Measurements from ENCODE around the gene CDK5RAP3. TPM values are rescaled to one million over a fixed set of nuclear protein-coding genes. Genes with fewer than 3 reads are reported as not detected.

The CDK5RAP3 gene
- total and polyA plus RNA-seq, 2 of the 13 experiments (the other 11 are each of a cell fraction or from before 2014, with no cell fraction given) = 128 to 154 TPM

- TF ChIP-seq ATF4 (CRISPR knock-in tag; IDR thresholded peaks at IDR 0.05) (no peak), RAD51 (IDR thresholded peaks at IDR 0.05; ENCODE audit: borderline replicate concordance) (no peak), XRCC5 (optimal IDR thresholded peaks at IDR 0.05; ENCODE audit: low read length) (peak; percentile 42), POLR2AphosphoS5 (IDR thresholded peaks at IDR 0.05; ENCODE audit: low read depth, low read length) (peak; percentile 56), MXI1 (IDR thresholded peaks at IDR 0.05; ENCODE audit: borderline replicate concordance, low read depth, low read length) (no peak), ZNF570 (CRISPR knock-in tag; IDR thresholded peaks at IDR 0.05; ENCODE audit: borderline replicate concordance) (no peak), HMG20A (CRISPR knock-in tag; IDR thresholded peaks at IDR 0.05; ENCODE audit: borderline replicate concordance) (no peak), RAD21 (CRISPR knock-in tag; IDR thresholded peaks at IDR 0.05) (no peak), TCF7 (IDR thresholded peaks at IDR 0.05; ENCODE audit: low read depth) (no peak), RARA (CRISPR knock-in tag; IDR thresholded peaks at IDR 0.05) (peak; percentile 45; the same call in 1 of the 2 replicates), ZNF550 (CRISPR knock-in tag; IDR thresholded peaks at IDR 0.05; ENCODE audit: borderline replicate concordance) (no peak), ZBTB43 (CRISPR knock-in tag; conservative IDR thresholded peaks at IDR 0.05) (no peak), HIVEP1 (CRISPR knock-in tag; IDR thresholded peaks at IDR 0.05) (peak; percentile 66; the same call in 1 of the 2 replicates), MLXIP (CRISPR knock-in tag; IDR thresholded peaks at IDR 0.05; ENCODE audit: borderline replicate concordance) (no peak), E2F2 (CRISPR knock-in tag; IDR thresholded peaks at IDR 0.05; ENCODE audit: borderline replicate concordance) (no peak), HDAC1 (CRISPR knock-in tag; IDR thresholded peaks at IDR 0.05) (peak; percentile 44; the same call in 1 of the 2 replicates)
- TF ChIP-seq, protein P1, sequence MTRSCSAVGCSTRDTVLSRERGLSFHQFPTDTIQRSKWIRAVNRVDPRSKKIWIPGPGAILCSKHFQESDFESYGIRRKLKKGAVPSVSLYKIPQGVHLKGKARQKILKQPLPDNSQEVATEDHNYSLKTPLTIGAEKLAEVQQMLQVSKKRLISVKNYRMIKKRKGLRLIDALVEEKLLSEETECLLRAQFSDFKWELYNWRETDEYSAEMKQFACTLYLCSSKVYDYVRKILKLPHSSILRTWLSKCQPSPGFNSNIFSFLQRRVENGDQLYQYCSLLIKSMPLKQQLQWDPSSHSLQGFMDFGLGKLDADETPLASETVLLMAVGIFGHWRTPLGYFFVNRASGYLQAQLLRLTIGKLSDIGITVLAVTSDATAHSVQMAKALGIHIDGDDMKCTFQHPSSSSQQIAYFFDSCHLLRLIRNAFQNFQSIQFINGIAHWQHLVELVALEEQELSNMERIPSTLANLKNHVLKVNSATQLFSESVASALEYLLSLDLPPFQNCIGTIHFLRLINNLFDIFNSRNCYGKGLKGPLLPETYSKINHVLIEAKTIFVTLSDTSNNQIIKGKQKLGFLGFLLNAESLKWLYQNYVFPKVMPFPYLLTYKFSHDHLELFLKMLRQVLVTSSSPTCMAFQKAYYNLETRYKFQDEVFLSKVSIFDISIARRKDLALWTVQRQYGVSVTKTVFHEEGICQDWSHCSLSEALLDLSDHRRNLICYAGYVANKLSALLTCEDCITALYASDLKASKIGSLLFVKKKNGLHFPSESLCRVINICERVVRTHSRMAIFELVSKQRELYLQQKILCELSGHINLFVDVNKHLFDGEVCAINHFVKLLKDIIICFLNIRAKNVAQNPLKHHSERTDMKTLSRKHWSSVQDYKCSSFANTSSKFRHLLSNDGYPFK (CRISPR knock-in tag; IDR thresholded peaks at IDR 0.05; ENCODE audit: borderline replicate concordance) = peak; percentile 17; the same call in 1 of the 2 replicates
- TF ChIP-seq, protein P2, sequence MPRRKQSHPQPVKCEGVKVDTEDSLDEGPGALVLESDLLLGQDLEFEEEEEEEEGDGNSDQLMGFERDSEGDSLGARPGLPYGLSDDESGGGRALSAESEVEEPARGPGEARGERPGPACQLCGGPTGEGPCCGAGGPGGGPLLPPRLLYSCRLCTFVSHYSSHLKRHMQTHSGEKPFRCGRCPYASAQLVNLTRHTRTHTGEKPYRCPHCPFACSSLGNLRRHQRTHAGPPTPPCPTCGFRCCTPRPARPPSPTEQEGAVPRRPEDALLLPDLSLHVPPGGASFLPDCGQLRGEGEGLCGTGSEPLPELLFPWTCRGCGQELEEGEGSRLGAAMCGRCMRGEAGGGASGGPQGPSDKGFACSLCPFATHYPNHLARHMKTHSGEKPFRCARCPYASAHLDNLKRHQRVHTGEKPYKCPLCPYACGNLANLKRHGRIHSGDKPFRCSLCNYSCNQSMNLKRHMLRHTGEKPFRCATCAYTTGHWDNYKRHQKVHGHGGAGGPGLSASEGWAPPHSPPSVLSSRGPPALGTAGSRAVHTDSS (CRISPR knock-in tag; conservative IDR thresholded peaks at IDR 0.05) = no peak
These were observed 13.9 kb upstream of the CDK5RAP3 start (continued) for GRCh38 chr17:47956791-47957590.
